ENCODE data around the gene SOX6. TPM values are rescaled to one million over a fixed set of nuclear protein-coding genes. Genes with fewer than 3 reads are reported as not detected.
"Not testable (repeated sequence)": the region's sequence is repeated elsewhere in the genome, so short reads cannot be mapped to it uniquely, and the experiment has no call there.

The SOX6 gene
- polyA plus RNA-seq, 3 donors: 20.4 to 29.3 (median 24.1) TPM

DNA sequence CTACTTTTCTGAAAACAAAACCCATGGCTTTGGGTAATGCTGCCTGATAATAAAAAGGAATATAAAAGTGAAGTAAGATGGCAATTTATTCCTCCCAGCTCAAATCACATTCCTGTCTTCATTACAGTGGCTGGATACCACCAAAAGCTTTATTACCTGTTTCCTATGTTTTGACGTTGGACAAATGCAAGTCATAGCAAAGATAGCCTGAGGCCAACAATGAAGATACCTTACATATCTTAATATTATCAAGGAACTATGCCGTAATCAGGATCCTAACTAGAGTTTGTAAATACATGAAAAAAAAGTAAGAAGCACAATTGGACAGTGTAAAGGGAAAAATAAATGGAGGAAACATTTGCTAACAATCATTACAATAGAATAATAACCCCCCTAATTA, 202.4 kb downstream of the SOX6 start:
- no peak for DNase-seq

DNA sequence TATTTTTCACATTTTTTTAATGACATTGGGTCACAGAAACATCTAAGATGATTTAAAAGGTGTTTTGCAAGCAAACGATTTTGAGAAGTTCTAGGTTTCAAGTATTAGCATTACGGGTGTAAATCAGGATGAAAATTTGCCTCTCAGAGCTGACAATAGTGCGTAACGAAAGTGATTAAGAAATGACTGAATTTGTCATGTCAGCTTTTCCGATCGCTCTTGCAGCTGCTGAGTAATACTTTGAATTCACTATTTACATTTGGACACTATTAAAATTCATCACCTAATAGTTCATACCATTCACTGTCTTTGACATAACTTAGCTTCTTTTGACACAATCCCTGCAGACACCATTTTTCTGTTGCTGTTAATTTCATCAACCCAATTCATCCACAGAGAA, 205.2 kb downstream of the SOX6 start:
- DNase-seq: no peak

DNA sequence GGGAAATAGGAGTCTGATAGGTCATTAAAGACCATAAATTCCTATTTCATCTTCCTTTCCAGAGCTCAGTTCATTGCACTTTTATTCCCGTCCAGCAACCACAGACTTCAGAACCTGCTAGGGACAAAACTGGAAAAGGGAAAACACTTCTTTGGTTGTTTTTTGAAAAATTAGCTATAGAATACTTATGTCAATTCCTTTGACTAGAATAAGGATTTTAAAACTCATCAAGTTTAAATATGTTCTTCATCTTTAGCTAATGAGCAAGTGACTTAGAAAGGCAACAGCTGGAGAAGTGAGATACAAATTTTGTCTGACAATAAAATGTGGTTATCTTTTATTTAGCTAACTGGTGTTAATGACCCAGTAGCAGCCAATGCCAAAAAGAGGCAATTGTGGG, 206.9 kb downstream of the SOX6 start:
- DNase-seq: no peak

DNA sequence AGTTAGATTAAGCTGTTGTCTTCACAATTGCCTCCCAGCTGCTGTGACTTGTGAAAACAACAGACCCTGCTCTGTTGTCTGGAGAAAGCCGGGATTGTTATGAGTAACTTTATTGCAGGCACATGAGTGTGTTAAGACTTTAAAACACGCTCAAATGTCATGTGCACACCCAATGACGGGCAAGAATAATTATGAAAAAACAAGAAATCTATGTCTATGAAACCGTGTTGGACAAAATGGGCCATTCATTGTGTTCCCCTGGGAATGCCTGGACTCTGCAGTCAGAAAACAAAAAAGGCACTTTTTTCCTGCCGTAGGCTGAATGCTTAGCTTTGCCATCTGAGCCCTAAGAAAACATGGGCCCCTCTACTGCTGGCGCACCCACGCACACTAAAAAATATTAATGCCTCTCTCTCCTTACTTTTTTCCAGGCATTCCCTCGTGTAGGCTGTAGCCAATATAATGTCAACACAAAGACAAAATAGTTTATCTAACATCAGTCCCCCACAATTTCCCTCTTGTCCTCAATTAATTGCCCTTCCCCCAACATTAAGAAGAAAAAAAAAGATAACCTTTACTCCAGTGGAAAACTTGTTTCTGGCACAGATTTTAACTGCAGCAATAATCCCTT, 207.9 kb downstream of the SOX6 start:
- DNase-seq: peak; percentile 75

- DNase-seq: not testable (repeated sequence)
Observed at GRCh38 chr11:16146980-16147379, 209.4 kb downstream of the SOX6 start.

- not testable (repeated sequence) for DNase-seq
Observed at GRCh38 chr11:16141614-16142013, 214.7 kb downstream of the SOX6 start.

GRCh38 chr11:16141162-16141561, 215.2 kb downstream of the SOX6 start:
- DNase-seq: not testable (repeated sequence)

- DNase-seq: no peak
Observed at GRCh38 chr11:16136792-16137390, 219.5 kb downstream of the SOX6 start.

DNA sequence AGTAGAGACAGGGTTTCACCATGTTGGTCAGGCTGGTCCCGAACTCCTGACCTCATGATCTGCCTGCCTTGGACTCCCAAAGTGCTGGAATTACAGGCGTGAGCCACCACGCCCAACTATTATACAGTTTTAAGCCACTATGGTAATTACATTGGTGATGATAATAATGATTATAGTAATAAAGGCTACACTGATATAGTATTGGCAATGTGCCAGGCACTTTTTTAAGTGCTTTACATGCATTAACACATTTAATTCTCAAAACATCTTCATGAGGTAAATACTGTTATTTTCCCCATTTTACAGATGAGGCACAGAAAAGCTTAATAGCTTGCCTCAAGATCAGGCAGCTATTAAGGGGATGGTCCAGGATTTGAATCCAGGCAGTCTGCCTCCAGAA, 222.5 kb downstream of the SOX6 start:
- DNase-seq: no peak

DNA sequence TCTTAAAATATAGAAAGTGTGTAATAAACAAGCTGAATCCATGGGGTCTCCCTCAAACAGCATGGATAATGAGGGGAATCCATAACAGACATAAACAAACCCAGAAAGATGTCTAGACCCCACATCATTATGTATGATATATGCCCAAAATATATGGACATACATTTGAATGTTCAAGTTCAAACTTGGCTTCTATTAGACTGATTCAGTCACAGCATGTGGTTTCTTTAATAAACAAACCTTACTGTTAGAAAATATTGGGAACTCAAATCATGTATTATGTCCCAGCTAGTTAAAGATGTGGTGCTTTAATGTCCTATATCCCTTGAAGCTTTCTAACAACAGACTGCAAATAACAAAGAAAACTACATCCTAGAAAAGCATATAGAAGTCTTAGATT, 228.6 kb downstream of the SOX6 start:
- no peak for DNase-seq

GRCh38 chr11:16126362-16126761, 230.0 kb downstream of the SOX6 start:
- DNase-seq: no peak

- DNase-seq: no peak
Observed at GRCh38 chr11:16125796-16126195, 230.6 kb downstream of the SOX6 start.

- DNase-seq: no peak
Observed at GRCh38 chr11:16124390-16124789, 232.0 kb downstream of the SOX6 start.

GRCh38 chr11:16121853-16122252, 234.5 kb downstream of the SOX6 start:
- DNase-seq: no peak

- no peak for DNase-seq
Observed at GRCh38 chr11:16120008-16120407, 236.3 kb downstream of the SOX6 start.

- DNase-seq: no peak
Observed at GRCh38 chr11:16117989-16118756, 238.2 kb downstream of the SOX6 start.

GRCh38 chr11:16114978-16115871, 241.1 kb downstream of the SOX6 start:
- DNase-seq: no peak

DNA sequence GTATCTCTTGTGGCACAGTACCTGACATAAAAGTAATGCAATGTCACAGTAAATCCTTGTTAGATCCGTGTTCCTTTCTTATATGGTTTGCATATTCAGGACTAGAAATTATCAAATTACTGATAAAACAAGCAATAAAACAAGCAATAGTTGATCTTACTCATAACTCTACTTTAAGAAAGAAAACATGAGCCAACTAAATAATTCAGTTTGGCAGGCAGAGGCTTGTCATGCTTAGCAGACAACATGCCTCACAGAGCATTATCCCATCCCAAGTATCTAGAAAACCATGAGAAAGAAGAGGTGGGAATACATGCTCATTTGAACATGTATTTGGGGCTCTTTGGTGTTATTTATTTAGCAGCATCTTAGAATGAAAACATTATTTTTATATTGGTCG, 241.9 kb downstream of the SOX6 start:
- DNase-seq: no peak

DNA sequence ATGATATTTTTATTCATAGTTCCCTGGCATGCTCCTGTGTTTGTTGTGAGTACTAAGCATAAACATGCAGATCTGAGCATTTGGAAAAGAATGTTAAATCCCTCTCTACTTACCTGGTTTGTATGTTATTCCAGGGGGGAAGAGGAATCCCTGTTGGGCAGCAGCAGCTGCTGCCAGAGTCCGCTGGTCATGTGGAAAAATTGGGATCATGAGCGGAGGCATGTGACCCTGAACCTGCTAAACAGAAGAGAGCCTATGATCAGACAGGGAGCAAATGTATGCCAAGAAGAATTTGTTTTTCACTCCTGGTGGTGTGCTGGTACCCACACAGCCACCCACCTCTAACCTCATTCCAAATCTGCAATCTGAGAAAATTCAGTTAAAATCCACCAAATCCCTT, 244.7 kb downstream of the SOX6 start:
- DNase-seq: no peak

DNA sequence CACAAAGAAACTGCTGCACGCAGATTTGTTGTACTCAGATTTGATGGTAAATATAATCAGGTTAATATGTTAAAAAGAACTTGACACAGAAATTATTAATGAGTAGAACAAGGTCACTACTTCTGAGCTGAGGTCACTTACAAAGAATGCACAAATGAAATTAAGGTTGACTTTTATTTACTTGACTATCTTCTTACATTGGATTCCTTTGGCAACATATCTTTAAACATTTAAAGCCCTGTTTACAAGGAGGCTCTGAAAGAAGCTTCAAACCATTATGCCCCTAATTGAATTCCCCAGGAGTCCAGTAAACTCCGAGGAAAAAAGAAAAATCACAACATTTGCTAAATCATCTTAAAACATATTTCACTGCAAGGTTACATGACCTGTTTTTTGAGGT, 245.5 kb downstream of the SOX6 start:
- DNase-seq: no peak

DNA sequence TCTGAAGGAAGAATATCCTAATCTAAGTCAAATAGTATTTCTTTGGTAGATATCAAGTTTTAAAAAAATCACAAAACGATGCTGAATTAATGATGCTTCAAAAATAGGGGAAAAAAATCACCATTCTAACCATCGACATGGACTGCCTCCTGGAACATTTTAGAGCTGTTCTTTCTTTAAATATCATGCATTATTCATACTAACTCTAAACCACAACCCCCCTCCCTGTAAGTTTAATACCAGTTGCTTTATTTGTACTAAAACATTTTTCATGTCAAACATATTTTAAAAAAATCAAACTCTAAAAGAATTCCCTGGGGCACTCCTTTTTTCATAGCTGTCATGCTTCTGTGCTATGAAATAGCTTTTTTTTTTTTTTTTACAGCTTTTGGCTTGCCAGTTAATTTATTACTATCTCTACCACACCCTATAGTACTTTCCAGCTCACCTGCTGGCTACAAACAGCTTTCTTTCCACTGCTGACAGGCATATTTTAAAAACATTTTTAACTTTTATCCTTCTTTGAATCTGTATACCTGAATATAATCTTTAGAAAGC, 256.9 kb downstream of the SOX6 start:
- DNase-seq: no peak

All from renal pelvis (tissue), 4 donors.